GM19328 (cell line): ENCODE results near the gene KATNIP.

Experiments used
- ATAC-seq: cut with Tn5 transposase; IDR thresholded peaks from one replicate; pipeline ENCODE4 v1.9.1; 2021; ENCODE audit warnings: mild to moderate bottlenecking, moderate library complexity; ENCODE audit not compliant: unreplicated experiment

Gene KATNIP

DNA sequence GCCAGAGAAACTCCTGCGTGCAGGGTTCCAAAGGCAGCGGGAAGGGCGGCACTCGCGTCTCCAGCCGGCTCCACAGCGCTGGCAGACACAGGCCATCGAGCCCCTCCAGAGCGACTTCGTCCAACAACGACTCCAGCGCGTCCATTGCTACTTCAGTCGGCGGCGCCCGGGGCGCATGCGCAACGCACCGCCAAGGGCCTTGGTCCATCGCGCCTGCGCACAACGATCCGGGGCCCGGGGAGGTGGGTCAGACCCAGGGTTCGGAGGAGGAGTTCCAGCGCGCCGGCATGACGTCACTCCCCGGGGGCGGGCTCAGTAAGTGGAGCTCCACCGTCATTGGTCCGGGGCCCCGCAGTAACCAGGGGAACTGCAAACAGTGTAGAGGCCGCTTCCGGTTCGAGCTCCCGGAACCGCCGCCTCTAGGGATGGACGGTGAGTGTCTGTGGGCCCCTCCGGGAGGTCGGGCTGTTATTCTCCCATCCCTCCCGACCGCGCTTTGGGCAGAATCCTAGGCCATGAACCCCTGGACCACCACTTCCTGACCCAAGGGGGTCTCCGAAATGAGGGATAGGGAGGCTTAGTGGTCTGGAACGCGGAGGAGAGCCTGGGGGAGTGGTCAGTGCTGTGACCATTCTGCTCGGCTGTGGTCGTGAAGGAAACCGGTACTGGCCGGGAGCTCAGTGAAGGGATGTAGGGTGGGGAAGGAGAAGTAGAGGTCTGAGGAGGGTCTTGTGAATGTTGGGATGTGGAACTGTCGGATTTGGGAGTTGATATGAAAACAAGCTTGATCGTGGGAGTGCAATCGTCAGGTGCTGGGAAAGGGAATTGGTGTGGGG is at the start of gene KATNIP, which contains the start of gene GTF3C1:
KATNIP (plus strand) TSS at position 399 of the 836 bp plus-strand sequence; CDS start at position 426, 27 bp downstream.
GTF3C1 (minus strand) TSS at position 168 of the 836 bp plus-strand sequence; CDS start at position 145, 23 bp downstream.
- peak; percentile 98 for ATAC-seq

DNA sequence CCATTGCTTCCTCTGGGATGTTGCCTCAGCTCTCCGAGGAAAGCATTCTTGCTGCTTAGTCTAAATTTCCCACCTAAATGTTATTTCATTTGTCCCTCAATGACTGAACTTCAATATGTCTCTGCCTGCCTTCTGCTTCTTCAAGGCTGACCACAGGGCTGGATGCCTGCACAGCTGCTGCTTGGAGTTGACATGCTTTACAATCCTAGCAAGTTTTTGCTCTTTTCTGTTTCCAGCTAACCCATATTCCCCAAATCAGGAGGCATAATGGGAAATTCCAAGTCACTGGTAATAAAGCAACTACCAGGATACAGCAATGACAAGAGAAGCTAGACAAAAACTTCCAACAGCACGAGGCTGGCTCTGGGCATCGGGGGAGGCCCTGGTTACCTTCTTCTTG is 49.1 kb upstream of the KATNIP start:
- no peak for ATAC-seq

DNA sequence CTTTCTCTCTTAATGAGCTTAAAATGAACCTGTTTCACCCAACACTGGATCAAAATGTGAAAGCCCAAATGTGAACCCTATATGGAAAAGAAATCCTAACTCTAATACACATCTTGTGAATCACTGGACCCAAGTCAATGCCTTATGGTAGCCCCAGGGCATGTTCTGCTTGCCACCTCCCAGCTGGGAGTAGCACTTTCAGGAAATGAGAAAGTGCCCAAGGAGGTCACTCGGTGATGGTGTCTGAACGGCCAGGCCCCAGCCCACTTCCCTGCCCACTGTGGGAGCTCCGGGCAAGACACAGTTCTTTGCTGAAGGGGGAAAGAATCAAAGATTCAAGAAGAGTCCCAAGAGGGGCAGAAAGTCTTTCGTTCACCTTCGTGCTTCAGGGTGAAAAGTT is 46.3 kb upstream of the KATNIP start:
- ATAC-seq: no peak

DNA sequence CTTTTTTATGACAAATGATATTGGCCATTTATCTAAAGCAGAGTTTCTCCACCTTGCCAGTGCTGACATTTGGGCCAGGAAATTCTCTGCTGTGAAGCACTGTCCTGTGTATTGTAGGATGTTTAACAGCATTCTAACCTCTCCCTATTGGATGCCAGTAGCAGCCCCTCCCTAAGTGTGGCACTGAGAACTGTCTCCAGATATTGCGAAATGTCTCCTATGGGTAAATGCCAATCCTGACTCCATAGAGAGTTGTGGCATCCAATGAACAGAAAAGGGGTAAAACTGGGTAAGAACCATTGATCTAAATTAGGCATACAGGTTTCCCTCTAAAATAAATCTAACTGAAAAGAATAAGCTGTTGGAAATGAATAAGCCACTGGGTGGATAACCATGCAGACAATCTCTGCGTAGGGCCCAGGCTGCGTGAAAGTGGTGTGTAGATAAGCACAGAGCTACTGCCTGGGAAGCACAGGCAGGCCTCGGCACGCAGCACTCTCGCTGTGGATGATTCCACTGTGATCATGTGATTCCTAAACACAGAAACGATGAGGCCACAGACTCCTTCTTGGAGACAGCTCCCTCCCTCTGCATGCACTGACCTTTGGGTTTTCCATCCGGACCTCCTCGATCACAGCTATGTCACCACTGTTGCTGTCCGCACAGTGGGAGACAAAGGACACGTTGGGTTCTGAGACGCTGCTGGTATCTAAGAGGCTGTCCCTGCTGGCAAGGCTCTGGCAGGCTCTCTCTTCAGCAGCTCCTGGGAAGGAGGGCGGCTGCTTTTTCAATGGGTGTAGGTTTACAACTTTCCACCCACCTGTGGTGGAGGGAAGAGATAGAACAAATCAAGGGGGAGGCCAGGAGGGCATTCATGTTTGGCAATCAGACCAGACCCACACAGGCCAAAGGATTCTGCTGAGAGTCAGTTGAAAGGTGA is 44.4 kb upstream of the KATNIP start:
- ATAC-seq: no peak

DNA sequence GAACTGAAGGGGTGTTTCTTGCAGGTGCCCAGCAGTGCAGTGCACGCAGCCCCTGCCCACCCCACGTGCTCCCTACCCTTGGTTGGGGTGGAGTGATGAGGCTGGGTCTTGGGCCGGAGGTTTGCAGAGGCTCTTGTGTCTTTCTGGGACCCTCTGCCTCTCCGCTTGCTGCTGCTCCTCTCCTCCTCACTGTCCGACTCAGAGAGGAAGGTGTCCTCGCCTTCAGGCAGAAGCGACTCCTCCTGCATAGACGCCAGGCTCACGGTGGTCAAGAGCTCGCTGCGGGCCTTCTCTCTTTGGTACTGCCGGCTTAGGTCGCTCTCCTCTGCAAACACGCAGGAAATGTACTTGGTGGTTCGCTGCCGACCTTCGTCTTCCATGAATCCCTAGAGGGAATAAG is 43.2 kb upstream of the KATNIP start:
- ATAC-seq: no peak

DNA sequence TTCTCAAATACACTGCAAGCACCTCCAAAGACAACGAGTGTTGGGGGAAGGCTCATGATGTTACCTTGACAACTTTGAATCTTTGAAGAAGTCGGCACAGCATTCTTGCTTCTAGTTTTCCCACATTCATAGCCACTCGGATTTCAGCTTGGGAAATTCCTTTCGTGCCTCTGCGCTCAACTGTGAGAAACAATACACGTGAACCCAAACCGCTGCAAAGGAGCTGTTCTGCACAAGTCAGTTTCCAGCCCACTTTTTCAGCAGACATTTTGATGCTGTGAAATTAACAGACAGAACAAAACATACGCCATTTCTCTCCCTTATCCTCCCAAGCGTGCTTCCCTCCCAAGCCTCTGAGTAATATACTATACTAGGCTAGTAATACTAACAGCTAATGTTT is 41.5 kb upstream of the KATNIP start:
- no peak for ATAC-seq

DNA sequence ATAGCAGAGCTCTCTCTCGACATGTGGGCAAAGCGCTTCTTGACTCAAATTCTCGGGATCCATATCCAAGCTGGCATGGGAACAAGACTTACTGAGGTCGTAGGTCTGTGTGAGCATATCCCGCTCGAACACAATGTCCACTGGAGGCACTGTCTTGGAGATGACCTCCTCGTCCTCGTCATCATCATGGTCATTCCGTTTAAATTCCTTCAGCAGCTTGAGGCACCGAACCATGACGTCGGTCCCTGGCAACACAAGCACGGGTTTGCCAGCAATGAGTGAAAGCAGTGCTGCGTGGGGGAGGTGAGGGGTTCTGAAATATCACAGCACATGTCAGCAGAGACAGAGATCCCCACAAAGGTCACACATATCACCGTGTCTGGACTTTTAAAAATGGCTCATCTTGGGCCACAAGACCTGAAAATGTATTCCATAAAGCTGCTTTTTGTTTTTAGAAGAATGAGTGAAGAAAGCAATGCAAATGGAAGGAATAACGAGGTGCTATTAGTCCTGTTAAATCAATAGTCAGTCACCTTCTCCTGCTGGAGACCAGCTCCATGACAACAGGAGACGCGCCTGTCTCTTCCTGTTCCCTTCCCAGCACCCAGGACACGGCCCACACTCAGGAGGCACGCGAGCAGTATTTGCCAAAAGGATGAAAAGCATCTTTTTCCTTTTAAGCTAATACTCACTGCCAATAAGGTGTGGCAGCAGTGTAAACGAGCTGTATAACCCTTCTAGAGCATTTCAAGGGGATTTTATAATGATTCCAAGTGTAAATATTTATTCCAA is 38.1 kb upstream of the KATNIP start:
- no peak for ATAC-seq

DNA sequence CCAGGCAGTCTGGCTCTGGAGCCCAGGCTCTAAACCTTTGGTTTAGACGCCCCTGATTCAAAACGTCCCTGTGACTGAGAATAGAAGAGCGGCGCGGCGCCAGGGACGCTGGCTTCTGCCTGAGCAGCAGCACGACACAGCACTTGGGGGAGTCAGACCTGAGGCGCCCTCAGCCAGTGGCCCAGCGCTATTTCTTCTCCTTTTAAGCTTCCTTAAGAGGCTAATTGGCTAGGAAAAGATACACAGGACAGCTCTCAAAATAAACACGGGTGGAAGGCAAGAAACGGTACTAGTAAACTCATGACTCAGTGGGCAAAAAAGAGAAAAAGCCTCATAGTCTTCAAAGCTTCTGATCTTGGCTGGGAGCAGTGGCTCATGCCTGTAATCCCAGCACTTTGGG is 35.1 kb upstream of the KATNIP start:
- no peak for ATAC-seq

DNA sequence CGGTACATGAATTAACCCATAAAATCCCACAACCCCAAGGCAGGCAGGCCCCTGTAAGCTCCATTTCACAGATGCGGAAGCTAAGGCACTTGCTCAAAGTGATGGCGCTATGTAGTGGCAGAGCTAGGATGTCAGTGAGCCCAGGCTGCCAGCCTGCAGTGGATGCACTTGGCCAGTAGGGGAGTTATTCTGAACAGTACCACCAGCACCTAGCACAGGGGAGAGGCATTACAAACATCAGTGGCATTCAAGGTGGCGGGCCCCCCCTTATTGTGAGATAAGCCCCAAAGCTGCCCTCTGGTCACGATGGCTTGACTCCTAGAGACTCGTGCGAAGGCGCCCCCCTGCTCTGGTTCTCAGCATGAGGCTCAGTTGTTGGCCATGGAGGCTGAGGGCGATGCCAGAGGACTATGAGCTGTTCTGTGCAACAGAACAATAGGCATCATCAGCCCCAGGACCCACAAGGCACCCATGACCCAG is 34.0 kb upstream of the KATNIP start:
- peak; percentile 60 for ATAC-seq

DNA sequence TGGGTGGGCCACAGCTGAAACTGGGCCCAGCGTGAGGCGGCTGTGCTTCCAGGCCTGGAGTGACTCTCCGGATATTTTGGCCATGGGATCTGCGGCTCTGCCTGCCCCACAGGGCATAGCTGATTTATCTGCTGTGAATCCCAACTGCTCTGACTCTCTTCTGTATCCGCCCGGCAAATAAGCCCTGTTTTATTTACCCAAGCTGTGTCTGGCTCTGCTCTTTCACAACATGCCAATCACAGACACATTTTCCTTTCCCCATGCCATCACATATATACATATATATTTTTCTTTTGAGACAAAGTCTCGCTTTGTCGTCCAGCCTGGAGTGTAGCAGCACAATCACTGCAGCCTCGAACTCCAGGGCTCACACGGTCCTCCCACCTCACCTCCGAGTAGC is 33.6 kb upstream of the KATNIP start:
- ATAC-seq: no peak

DNA sequence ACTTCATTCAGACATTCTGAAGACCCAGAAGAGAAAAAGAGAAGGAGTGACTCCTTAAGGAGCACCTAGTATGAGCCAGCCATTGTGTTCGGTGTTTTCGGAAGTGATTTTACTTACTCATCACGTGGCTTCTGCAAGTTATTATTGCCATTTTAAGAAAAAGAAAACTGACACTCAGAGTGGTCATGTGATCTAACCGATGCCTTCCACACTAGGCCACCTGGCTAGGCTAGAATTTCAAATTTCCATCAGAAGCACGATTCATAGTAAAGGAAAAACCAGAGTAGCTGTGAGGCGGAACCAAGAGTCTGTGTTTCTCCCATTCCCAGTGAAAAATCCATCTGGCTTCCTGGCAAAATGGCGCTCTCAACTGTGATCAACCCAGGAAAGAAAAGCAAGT is 32.3 kb upstream of the KATNIP start:
- ATAC-seq: no peak

DNA sequence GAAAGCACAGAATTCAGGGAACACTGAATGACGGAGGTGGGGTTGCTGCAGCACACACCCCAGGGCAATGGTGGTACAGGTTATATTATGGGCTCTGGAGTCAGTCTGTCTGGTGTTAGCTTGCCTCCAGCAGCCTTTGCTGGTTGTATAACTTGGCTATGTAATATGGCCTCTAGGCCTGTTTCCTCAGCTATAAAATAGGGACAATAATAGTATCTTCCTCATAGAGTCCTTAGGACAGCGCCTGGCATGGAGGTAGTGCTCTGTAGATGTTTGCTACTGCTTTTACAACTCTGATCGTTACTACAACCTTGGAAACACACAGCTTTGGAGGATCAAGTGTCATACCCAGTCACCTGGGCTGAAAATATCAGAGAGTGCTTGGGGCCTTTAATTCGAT is 31.7 kb upstream of the KATNIP start:
- no peak for ATAC-seq

DNA sequence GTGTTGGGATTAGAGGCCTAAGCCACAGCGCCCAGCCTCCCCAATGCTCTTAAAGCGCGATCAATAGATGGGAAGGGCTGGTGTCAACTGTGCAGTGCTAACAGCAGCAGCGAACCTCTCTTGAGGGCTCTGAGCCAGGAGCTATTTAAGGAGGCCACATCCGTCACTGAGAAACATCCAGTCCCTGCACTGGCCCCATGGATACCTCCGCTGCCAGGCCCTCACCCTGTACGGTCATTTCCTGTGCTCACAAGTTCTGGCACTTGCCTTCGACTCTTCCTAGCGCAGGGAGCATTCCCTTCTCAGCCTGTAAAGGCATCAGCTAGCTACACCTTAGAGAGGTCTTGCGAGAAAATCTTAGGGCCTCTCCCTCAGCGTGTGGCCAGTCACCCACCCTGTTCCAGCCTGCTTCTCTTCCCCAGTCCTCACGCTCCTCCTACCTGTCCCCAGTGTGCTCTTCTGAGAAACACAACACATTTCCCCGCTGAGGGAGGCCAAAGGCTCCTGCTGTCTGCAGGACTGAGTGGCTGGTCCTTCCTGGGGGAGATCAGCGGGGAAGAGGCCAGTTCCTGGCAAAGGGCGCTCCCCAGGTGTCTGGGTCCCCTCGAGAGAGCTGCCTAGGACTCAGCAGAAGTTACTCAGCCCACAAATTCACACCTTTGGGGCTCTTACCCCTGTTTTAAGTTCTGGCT is 28.8 kb upstream of the KATNIP start:
- ATAC-seq: no peak

DNA sequence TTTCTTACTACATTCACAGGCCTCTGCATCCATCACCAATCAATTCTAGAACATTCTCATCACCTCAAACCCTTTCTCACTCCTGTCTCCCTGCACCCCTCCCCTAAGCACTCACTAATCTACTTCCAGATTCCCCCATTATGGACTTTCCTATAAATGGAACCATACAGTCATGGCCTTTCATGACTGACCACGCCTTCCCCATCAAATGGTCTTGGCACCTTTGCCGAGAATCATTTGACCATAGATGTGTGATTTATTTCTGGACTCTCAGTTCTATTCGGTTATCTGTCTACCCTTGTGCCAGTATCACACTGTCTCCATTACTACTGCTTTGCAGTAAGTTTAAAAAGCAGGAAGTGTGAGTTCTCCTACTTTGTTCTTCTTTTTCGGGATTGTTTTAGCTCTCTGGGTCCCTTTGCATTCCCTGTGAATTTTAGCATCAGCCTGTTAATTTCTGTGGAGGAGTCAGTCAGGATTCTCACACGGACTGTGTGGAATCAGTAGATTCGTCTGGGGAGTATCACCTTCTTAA is 27.7 kb upstream of the KATNIP start:
- no peak for ATAC-seq

DNA sequence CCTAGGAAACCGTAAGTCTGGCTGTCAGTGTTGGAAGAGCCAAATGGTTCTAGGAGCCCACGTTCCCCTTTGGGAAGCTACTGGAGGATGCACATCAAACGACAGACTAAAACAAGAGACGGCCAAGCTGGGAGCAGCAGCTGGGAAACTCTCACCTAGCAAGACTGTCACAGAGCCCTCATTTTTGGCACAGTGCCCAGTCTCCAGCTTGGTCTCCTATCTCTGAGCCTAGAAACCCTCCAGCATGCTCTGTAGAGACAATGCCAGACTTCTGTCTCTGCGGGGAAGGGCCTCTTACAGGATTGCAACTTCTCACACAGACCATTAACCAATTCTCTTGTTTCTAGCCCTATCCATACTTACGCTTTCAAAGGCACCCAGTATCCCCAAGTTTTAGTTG is 23.8 kb upstream of the KATNIP start:
- ATAC-seq: no peak

DNA sequence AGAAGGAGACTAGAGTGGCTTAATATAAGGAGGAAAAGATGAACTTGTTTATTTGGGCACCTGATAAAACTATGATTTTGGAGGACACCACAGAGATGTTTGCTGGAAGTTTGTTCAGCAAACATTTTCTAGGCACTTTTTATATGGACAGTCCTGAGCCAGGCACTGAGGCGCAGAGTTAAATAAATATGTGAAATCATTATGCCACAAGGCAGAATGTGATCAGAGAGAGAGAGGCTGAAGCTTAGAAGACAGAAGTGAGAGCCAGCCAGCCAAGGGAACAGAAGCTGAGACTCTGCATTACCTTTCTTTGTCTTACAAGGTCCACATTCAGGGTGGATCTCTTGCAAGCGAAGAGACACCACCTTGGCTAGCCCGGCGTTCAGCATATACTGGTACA is 21.6 kb upstream of the KATNIP start:
- ATAC-seq: no peak

DNA sequence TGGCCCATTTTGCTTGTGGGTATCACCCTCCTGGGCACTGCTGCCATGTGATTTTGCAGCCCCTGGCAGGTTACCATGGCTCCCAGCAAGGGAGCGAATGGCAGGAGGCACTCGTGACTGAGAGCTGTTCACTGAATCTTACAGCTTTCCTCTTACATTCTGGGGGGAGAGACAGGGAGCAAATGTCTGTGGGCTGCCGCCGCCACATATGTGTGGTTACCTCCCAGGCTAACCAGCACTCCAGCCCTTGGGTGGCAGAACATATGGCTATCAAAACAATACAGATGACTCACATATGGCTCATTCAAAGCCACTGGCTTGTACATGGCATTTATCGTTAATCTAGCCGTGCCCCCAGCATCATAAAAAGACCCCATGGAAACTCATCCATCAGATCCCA is 20.0 kb upstream of the KATNIP start:
- no peak for ATAC-seq

DNA sequence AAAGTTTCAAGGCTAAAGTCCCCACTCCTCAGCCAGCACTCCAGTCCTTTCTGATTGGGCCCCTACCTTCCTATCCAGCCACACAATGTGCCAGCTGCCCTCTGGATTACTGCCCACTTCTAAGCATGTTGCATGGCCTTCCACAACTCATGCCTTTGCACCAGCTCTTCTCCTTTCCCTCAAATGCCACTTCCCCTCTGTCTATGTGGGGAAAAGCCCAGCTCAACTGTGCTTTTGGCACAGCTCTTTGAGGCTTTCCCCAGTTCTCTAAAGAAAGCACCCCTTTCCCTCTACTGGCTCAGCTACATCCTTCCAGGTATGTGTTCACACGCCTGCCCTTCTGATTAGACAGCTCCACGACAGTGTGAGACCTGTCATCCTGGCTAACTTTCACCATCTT is 18.8 kb upstream of the KATNIP start:
- ATAC-seq: no peak

DNA sequence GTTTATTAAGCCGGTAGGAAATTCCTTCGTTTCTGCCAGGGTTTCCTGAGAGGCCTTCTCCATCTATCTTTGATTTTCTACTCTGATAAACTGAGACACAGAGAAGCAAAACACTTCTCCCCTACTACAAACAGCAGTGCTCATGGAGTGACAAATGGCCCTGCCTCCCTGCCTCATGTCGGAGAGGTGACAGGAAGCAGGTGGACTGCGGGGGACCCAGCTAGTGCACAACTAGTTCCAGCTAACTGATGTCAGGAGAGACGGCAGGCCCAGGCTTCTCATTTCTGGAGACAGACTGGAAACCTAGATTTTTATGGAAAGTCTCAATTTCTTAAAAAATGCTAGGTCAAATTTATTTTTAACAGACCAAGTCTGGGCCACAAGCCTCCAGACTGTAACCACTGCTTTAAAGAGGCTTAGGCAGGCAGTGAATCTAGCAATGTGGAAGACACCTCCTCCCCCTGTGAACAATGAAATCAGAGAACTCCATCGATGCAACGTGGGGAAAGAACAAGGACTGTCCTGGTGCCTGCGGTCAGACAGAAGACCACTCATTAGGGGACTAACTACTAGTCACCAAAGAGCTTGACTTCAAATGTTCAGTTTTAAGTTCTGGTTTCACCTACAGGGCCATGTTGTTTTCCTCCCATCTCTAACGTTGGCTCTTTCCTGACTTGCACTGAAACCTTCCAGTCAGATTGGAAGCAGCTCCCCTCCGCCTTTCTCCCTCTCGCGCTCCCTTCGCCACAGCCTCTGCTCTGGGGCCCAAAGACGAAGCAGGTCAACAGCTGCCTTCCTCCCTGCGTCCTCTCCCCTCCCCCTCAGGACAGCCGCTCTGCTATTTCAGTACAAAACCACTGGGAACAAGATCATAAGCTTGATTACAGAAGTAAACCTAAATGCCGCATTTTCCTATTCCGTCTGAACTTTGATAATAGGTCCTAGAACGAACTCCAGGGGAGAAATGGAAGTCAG is 17.8 kb upstream of the KATNIP start:
- no peak for ATAC-seq
